HG03025 (cell line): ENCODE results near the gene UBE2Q1.

Experiments
- ATAC-seq: cut with Tn5 transposase; IDR thresholded peaks from one replicate; pipeline ENCODE4 v1.9.1; 2021; ENCODE audit warnings: mild to moderate bottlenecking, moderate library complexity; ENCODE audit not compliant: unreplicated experiment, low FRiP score

Gene UBE2Q1

DNA sequence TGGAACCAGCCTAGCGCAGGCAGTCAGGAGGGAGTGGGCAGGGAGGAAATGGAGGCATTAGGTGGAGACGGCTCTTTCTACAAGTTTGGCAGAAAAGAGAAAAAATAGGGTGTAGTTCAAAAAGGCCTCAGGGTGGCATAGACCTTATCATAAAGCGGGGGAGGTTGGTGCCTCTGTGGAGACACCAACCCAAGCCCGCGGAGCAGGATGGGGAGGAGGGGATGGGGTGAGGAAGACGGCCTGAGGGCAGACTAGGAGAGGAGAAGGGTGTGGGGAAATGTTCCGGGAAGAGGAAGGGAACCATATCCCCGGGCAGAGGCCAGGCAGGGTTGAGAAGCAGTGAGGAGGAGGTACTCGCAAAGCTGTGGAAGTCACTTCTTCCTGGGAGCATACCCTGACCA, 38.9 kb downstream of the UBE2Q1 start:
- ATAC-seq = no peak

DNA sequence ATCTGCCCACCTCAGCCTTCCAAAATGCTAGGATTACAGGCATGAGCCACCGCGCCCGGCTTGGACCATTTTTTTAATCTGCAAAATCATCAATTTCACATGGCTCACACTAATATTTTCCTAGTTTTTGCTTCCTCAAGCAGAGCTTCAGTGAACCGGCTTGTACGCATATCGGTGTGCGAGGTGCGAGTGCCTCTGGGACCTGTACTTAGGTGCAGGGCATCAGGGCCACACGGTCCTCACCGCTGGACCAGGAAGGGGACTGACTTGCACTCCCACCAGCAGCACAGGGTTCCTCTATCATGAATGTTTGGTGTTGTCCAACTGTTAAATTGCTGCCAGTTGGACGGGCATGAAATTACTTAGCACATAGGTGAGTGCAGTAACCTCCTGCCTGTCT, 40.8 kb downstream of the UBE2Q1 start:
- ATAC-seq = no peak

DNA sequence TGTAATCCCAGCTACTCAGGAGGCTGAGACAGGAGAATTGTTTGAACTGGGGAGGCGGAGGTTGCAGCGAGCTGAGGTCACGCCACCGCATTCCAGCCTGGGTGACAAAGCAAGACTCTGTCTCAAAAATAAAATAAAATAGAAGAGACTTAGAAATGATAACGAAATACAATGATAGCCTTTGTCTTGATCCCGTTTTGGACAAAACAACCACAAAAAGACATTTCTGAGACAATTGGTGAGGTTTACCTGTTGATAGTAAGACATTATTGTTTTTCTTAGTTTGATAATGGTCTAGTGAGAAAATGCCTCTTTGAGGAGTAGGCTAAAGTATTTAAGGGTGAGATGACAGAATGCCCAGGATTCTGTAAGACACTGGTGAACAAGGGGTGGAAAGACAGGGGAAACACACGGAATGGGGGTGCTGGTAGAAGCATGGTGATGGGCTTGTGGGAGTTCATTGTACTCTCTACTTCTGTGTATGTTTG, 44.4 kb downstream of the UBE2Q1 start:
- no peak for ATAC-seq

DNA sequence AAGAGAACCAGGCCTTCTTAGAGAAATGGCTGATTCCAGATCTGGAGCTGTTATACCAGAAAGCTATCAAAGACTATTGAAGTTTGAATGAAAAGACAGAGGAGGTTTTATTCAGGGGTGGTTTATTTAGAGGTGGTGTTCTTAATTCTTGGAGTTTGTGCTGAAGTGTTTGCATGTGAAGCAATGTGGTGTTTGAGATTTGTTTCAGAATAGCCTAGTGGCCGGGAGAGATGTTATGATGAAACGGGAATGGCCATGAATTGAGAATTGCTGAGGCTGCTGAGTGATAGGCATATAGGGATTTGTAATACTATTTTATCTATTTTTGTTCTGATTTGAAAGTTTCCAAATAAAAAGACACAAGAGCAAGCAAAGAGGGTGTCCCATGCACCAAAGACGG, 45.7 kb downstream of the UBE2Q1 start:
- ATAC-seq = no peak

DNA sequence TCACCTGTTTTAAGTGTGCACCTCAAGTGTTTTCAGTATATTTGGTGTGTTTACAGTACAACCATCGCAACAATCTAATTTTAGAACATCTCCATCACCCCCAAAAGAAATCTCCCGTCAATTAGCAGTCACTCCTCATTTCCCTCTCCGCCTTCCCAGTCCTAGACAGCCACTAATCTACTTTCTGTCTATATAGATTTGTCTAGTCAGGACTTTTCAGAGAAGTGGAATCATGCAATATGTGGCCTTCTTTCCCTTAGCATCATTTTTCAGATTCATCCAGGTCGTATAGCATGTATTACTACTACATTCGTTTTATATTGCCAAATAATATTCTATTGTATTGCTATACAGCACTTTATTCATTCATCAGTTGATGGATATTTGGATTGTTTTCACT, 54.6 kb downstream of the UBE2Q1 start:
- no peak for ATAC-seq

DNA sequence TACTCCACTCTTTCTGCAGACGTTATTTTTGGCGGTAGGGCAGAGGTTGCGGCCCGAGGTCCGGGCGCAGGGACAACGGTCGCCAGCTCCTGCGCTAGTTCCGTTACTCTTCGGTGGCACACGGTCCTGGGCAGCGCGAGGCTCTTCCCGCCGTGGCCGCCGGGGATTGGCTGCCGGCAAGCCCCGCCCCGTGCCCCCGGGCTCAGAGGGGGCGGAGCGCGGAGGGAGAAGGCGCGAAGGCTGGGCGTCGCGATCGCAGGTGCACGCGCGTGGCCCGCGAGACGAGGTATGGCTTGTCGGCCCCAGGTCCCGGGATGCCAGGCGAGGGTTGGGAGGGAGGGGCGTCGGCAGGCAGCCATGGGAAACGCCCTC, 55.7 kb downstream of the UBE2Q1 start:
- no peak for ATAC-seq

DNA sequence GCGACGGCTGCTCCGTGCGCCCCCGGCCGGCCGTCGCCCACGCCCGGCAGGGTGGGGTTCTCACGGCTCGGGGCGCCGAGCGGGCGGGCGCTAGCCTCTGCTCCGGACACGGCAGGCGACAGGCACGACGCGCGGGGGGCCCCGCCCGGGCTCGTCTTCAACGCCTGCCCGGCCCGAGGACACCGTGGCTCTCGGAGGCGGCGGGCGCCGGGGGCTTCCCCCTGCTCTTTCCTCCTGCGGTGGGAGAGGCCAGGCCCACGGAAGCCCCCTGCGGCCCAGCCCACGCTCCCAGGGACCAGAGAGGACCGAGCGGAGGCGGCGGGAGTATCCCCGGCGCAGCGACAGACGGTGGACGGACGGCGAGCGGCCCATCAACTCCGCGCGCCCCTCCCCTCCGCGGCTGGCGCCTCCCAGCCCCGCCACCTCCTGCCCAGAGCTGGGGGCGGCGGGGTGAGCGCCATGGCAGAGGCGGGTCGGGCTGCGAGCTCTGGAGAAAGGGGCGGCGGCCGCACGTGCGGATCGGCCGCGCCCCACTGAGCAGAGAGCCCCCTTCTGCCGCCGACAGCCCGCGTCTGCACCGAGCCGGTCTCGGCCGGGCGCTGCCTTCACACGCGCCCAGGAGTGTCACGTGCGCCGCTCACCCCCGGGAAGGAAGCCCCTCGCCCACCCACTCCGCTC, 56.3 kb downstream of the UBE2Q1 start, which contains the start of the genes SHE and TDRD10:
Gene SHE (minus strand): TSS at position 347 of the 678 bp plus-strand sequence. CDS start 386 bp downstream, outside the sequence.
Gene TDRD10 (plus strand): TSS at position 154 of the 678 bp plus-strand sequence. CDS start 4,685 bp downstream, outside the sequence.
- ATAC-seq = no peak

DNA sequence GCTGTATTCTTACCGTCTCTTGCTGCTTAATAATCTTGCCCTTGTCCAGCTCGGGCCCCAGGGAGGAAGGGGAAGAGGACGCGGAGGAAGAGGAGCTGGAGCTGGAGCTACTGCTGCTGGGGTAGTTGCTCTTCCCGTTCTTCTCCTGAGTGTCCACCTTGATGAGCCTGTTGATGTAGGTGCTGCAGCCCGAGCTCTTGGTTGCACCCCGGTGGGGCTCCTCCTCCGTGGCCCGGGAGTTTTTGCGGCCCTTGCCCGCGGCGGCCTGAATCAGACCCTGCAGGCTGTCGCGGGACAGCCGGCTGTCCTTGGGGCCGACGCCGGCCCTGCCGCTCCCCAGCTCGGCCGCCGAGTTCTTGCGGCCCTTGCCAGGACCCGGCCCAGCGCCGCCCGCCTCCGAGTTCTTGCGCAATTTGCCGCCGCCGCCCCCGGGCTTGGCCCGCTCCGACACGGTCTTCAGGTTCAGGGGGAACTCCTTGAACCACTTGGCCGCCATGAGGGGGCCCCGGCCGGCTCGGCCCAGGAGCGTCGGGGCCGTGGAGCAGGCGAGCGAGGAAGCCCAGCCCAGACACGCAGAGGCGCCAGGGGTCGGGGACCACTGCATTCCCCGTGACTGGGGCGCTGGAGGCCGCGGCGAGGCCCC, 56.9 kb downstream of the UBE2Q1 start:
- no peak for ATAC-seq

DNA sequence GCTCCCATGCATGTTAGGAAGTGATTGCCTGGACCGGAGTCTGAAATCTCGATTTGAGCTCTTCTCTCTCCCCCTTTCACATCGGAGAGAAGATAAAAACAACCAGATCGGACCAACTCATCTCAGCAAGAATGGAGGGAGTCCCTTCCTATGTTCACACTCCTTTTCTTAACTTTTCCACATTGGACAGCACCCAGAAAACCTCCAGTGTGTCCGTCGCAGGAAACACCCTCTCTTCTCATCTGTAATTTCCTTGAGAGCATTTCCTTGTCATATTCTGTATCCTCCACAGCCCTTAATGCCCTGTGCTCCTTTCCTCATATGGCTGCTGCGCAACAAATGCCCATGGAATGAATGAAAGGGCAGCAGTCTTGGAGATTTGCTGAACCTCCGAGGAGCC, 57.9 kb downstream of the UBE2Q1 start:
- no peak for ATAC-seq

DNA sequence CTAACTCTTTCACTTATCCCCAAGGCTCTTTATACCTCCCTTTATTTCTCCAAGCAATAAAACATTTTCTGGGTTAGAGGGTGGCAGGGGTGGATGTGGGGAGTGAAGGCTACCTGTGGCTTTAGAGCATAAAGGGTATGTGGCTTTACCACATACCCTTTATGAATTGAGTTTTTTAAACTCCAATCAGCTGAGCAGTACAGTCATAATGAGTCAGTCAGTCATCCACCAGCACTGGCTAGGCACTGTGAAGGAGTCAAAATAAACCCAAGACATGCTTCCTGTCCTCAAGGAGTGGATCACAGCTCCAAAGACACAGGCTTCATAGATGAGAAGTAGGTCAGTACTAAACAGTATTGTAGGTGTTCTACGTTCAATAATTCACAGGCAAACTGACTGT, 59.0 kb downstream of the UBE2Q1 start:
- no peak for ATAC-seq
